A549 (cell line): ENCODE measurements around the gene BIN1. TPM values are rescaled to one million over a fixed set of nuclear protein-coding genes. Genes with fewer than 3 reads are reported as not detected.

Experiments used
- ATAC-seq, 2 experiments: fragments of 200-7000 bp in 1 of 2; fragments of >200 bp in 1 of 2; cut with Nextera tagmentation in 1 of 2; cut with Tn5 transposase in 1 of 2; 3 replicates each; pipeline versions ENCODE4 v1.8.0 to v1.9.1; 2018 to 2020; ENCODE audit warnings: mild to moderate bottlenecking in 1 of 2, moderate library complexity in 1 of 2
- CTCF ChIA-PET: fragments of 300-600 bp; sonication (Branson Sonifier 250); formaldehyde crosslinking; extraction: SDS; loops from one replicate; lab custom pipeline; 2021; ENCODE audit warnings: antibody characterized with exemption, inconsistent platforms; lab: Yijun Ruan, JAX
- POLR2A ChIA-PET: fragments of 350-600 bp; formaldehyde crosslinking; extraction: SDS; loops from one replicate; lab custom pipeline; 2021; ENCODE audit warnings: antibody characterized with exemption, inconsistent platforms; lab: Yijun Ruan, JAX
- DNase-seq, 2 experiments: peaks; one replicate each; pipeline versions ENCODE4 v3.0.0 to v3.0.0-alpha.2; 2011 to 2016; ENCODE audit warnings: low read depth in 1 of 2, low spot score in 1 of 2
- FAIRE-seq: peaks from 2 replicates; lab custom pipeline; 2011; peaks lifted over from hg19 to GRCh38; lab: Jason Lieb, UNC
- H3K27ac ChIP-seq, 2 experiments: fragments of >200 bp; sonication (Bioruptor Twin); formaldehyde crosslinking; 3 replicates each; pipeline ENCODE4 v1.5.1; 2016 to 2017
- H3K4me1 ChIP-seq: fragments of >200 bp; sonication (Bioruptor Twin); formaldehyde crosslinking; 3 replicates; pipeline ENCODE4 v1.6.1; 2016
- H3K4me2 ChIP-seq: fragments of >200 bp; sonication (Bioruptor Twin); formaldehyde crosslinking; 3 replicates; pipeline ENCODE4 v1.6.1; 2016
- H3K4me3 ChIP-seq: fragments of >200 bp; sonication (Bioruptor Twin); formaldehyde crosslinking; 3 replicates; pipeline ENCODE4 v1.5.1; 2016
- H3K9me3 ChIP-seq: fragments of >200 bp; sonication (Bioruptor Twin); formaldehyde crosslinking; 3 replicates; pipeline ENCODE4 v1.6.1; 2016
- BHLHE40 ChIP-seq: IDR thresholded peaks from 2 replicates; pipeline ENCODE4 v1.6.1; 2012; ENCODE audit warnings: low read depth, low read length, inconsistent platforms
- CBX2 ChIP-seq: fragments of 200-600 bp; sonication (generic); IDR thresholded peaks from 2 replicates; pipeline ENCODE4 v1.6.1; 2016; ENCODE audit warnings: low read depth, mild to moderate bottlenecking, borderline replicate concordance
- CTCF ChIP-seq: fragments of >200 bp; sonication (Bioruptor Twin); formaldehyde crosslinking; IDR thresholded peaks from 3 replicates; pipeline ENCODE4 v1.5.1; 2016
- EHMT2 ChIP-seq: fragments of 200-600 bp; sonication (generic); IDR thresholded peaks from 2 replicates; pipeline ENCODE4 v1.6.1; 2016; ENCODE audit warnings: antibody characterized with exemption, low read depth, mild to moderate bottlenecking, moderate library complexity
- EP300 ChIP-seq, 2 experiments: fragments of >200 bp; sonication (Bioruptor Twin); formaldehyde crosslinking; IDR thresholded peaks; 2 replicates in 1 of 2; 3 replicates in 1 of 2; pipeline ENCODE4 v1.6.1; 2016 to 2017
- ESRRA ChIP-seq: fragments of 150-350 bp; IDR thresholded peaks from 2 replicates; pipeline ENCODE4 v1.6.1; 2014; ENCODE audit warnings: mild to moderate bottlenecking, low read length, borderline replicate concordance
- FOSB ChIP-seq: fragments of 250-450 bp; sonication (Bioruptor Pico); IDR thresholded peaks from 2 replicates; pipeline ENCODE4 v1.5.0; 2020; ENCODE audit warnings: mild to moderate bottlenecking, moderate library complexity
- FOSL2 ChIP-seq, 2 experiments: fragments of 450-650 bp in 1 of 2; fragments of >200 bp in 1 of 2; sonication (Bioruptor Twin) in 1 of 2; formaldehyde crosslinking; IDR thresholded peaks; 2 replicates each; pipeline versions ENCODE4 v1.5.0 to v1.6.1; 2016 to 2020; ENCODE audit warnings: mild to moderate bottlenecking in 1 of 2, moderate library complexity in 1 of 2
- HOXA7 ChIP-seq: fragments of 250-450 bp; sonication (Bioruptor Pico); IDR thresholded peaks from 2 replicates; pipeline ENCODE4 v1.5.0; 2020; ENCODE audit warnings: mild to moderate bottlenecking, moderate library complexity
- HOXB13 ChIP-seq: fragments of 250-450 bp; sonication (Bioruptor Pico); IDR thresholded peaks from 2 replicates; pipeline ENCODE4 v1.5.0; 2020; ENCODE audit warnings: low read depth, mild to moderate bottlenecking, moderate library complexity
- HOXB5 ChIP-seq: fragments of 250-450 bp; sonication (Bioruptor Pico); IDR thresholded peaks from 2 replicates; pipeline ENCODE4 v1.5.0; 2020; ENCODE audit warnings: mild to moderate bottlenecking, moderate library complexity
- JUNB ChIP-seq: fragments of >200 bp; sonication (Bioruptor Twin); formaldehyde crosslinking; IDR thresholded peaks from 2 replicates; pipeline ENCODE4 v1.6.1; 2016
- MAFK ChIP-seq: fragments of 450-650 bp; IDR thresholded peaks from 2 replicates; pipeline ENCODE4 v1.6.1; 2014; ENCODE audit not compliant: partially characterized antibody
- MAX ChIP-seq: IDR thresholded peaks from 2 replicates; pipeline ENCODE4 v1.6.1; 2012
- MYC ChIP-seq: IDR thresholded peaks from 2 replicates; pipeline ENCODE4 v1.6.1; 2012; ENCODE audit warnings: mild to moderate bottlenecking, inconsistent platforms, low read length, improper control_type of control experiment, borderline replicate concordance
- NR3C1 ChIP-seq: fragments of >200 bp; sonication (Bioruptor Twin); formaldehyde crosslinking; IDR thresholded peaks from 3 replicates; pipeline ENCODE4 v1.6.1; 2017
- POLR2AphosphoS2 ChIP-seq: conservative IDR thresholded peaks from 2 replicates; pipeline ENCODE4 v1.6.1; 2012; ENCODE audit warnings: low read length, improper control_type of control experiment, inconsistent platforms
- RARB ChIP-seq: fragments of 250-450 bp; sonication (Bioruptor Pico); IDR thresholded peaks from 2 replicates; pipeline ENCODE4 v1.8.0; 2021; ENCODE audit warnings: mild to moderate bottlenecking, moderate library complexity
- RCOR1 ChIP-seq: fragments of 150-350 bp; IDR thresholded peaks from 2 replicates; pipeline ENCODE4 v1.6.1; 2014; ENCODE audit warnings: antibody characterized with exemption, low read length, low read depth
- SREBF2 ChIP-seq: fragments of 450-650 bp; IDR thresholded peaks from 2 replicates; pipeline ENCODE4 v1.6.1; 2014; ENCODE audit warnings: mild to moderate bottlenecking, moderate library complexity
- TFCP2L1 ChIP-seq: fragments of 250-450 bp; sonication (Bioruptor Pico); IDR thresholded peaks from 2 replicates; pipeline ENCODE4 v1.5.0; 2021; ENCODE audit warnings: mild to moderate bottlenecking
- ZSCAN20 ChIP-seq: fragments of 250-450 bp; sonication (Bioruptor Pico); IDR thresholded peaks from 2 replicates; pipeline ENCODE4 v1.8.0; 2022; ENCODE audit warnings: mild to moderate bottlenecking, moderate library complexity
- WGBS: methylation state at CpG from one replicate; pipeline ENCODE4 v1.1.6; 2017; ENCODE audit errors: missing lambda C conversion rate; 5-methylcytosine and 5-hydroxymethylcytosine counted together
- polyA plus RNA-seq, 4 experiments: library from polyadenylated mRNA; depleted of rRNA in 3 of 4; stranded (reverse); fragments of >200 nt; fragmentation: RNase III in 1 of 4; extraction: RNeasy Plus Mini Kit Qiagen cat#74134 plus additional on column Dnase treatment in 1 of 4; gene quantifications; 2 replicates in 3 of 4; 3 replicates in 1 of 4; pipeline ENCODE4 v1.2.3, GENCODE V29; 2011 to 2017
- TF ChIP-seq, protein P1 (sequence below): fragments of 250-450 bp; sonication (Bioruptor Pico); IDR thresholded peaks from 2 replicates; pipeline ENCODE4 v1.5.0; 2021; ENCODE audit warnings: mild to moderate bottlenecking, moderate library complexity, borderline replicate concordance
- TF ChIP-seq, protein P2 (sequence below): fragments of 200-600 bp; sonication (generic); IDR thresholded peaks from 2 replicates; pipeline ENCODE4 v1.6.1; 2016; ENCODE audit warnings: antibody characterized with exemption, mild to moderate bottlenecking, moderate library complexity
- TF ChIP-seq, protein P3 (sequence below): fragments of >200 bp; sonication (Bioruptor Twin); formaldehyde crosslinking; IDR thresholded peaks from 3 replicates; pipeline ENCODE4 v1.6.1; 2016

The BIN1 gene
- polyA plus RNA-seq, 2 of the 4 experiments (the other 2 are of a cell fraction): 15.5 to 34.1 TPM

GRCh38 chr2:127070221-127070620 is 36.7 kb downstream of the BIN1 start:
- Histone ChIP-seq H3K4me2 (no peak overlapping the region), H3K4me1 (peaks cover 18% of the 10 kb centered on the region), H3K27ac (no peak overlapping the region), H3K4me3 (no peak overlapping the region), H3K9me3 (no peaks in the 10 kb centered on the region)
- CTCF ChIA-PET: interaction anchor here (0.9 to 4.4 kb wide), 7 partner anchors 9 to 127 kb away, joined by 3 to 45 read pairs (median 4); partner anchors contain the start of gene BIN1
- ATAC-seq (no peak), DNase-seq (no peak), FAIRE-seq (no peak)
- TF ChIP-seq NR3C1 (no peak), JUNB (no peak), MAX (no peak), BHLHE40 (no peak), SREBF2 (no peak), CBX2 (no peak), POLR2AphosphoS2 (no peak), RARB (no peak), TFCP2L1 (no peak), FOSL2 (IDR thresholded peaks at IDR 0.05) (no peak), FOSL2 (CRISPR knock-in tag; IDR thresholded peaks at IDR 0.05) (no peak), HOXA7 (no peak)
- TF ChIP-seq, protein P1, sequence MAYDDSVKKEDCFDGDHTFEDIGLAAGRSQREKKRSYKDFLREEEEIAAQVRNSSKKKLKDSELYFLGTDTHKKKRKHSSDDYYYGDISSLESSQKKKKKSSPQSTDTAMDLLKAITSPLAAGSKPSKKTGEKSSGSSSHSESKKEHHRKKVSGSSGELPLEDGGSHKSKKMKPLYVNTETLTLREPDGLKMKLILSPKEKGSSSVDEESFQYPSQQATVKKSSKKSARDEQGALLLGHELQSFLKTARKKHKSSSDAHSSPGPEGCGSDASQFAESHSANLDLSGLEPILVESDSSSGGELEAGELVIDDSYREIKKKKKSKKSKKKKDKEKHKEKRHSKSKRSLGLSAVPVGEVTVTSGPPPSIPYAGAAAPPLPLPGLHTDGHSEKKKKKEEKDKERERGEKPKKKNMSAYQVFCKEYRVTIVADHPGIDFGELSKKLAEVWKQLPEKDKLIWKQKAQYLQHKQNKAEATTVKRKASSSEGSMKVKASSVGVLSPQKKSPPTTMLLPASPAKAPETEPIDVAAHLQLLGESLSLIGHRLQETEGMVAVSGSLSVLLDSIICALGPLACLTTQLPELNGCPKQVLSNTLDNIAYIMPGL (CRISPR knock-in tag): no peak
- WGBS: 93% methylated on average over 11 of the region's 11 CpGs
- POLR2A ChIA-PET: no interaction called here

- no peak overlapping the region for H3K4me2 ChIP-seq
- FAIRE-seq (no peak), DNase-seq (no peak), ATAC-seq (no peak)
- H3K4me1 ChIP-seq: peaks cover 23% of the 10 kb centered on the region
- ChIA-PET CTCF (interaction anchor here (1.3 to 4.4 kb wide), 6 partner anchors 10 to 104 kb away, joined by 3 to 45 read pairs (median 6); no protein-coding TSS in a partner anchor), POLR2A (no interaction called here)
- no peak overlapping the region for H3K27ac ChIP-seq
- TF ChIP-seq HOXB5 (CRISPR knock-in tag) (no peak), RCOR1 (no peak), MYC (no peak), ESRRA (no peak), EP300 (IDR thresholded peaks at IDR 0.05) (no peak), ZSCAN20 (CRISPR knock-in tag) (no peak), CTCF (no peak), RARB (no peak)
- 93% methylated on average over 11 of the region's 11 CpGs for WGBS
- H3K4me3 ChIP-seq: no peak overlapping the region
- H3K9me3 ChIP-seq: no peaks in the 10 kb centered on the region
Measured at GRCh38 chr2:127069536-127069935, 37.4 kb downstream of the BIN1 start.

DNA sequence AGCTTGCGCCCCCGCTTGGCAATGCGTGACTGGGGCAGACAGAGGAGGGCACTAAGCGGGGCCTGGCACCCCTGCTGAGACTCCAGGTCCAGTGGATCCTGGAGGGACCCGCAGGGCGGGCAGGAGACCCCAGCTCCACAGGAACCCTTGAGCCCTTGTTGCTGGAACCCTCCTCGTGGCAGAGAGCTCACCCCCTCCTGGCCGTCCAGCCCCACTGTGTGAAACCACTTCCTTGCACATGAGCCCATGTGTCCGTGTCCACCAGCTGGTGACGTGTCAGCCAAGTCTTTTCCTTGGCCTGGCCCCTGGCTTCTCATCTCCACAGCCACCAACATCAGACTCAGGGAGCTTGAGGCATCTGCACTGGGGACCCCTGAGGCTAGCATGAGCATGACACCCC is 38.0 kb downstream of the BIN1 start:
- no peak for FAIRE-seq
- H3K27ac ChIP-seq: peak overlapping the region in 1 of 2 experiments; percentile 99; a peak in 2 of 6 replicates
- peaks cover 24% of the 10 kb centered on the region for H3K4me1 ChIP-seq
- H3K9me3 ChIP-seq: no peaks in the 10 kb centered on the region
- WGBS: 91% methylated on average over 6 of the region's 10 CpGs
- ChIA-PET POLR2A (no interaction called here), CTCF (interaction anchor here (1.0 to 4.4 kb wide), 12 partner anchors 10 to 106 kb away, joined by 3 to 45 read pairs (median 5); no protein-coding TSS in a partner anchor)
- no peak for DNase-seq
- no peak overlapping the region for H3K4me2 ChIP-seq
- ATAC-seq: no peak
- H3K4me3 ChIP-seq: no peak overlapping the region
- TF ChIP-seq ZSCAN20 (CRISPR knock-in tag) (no peak), FOSB (no peak), NR3C1 (no peak), MAX (no peak), POLR2AphosphoS2 (no peak), MAFK (no peak), HOXB13 (CRISPR knock-in tag) (no peak), EHMT2 (no peak)
- TF ChIP-seq, protein P2, sequence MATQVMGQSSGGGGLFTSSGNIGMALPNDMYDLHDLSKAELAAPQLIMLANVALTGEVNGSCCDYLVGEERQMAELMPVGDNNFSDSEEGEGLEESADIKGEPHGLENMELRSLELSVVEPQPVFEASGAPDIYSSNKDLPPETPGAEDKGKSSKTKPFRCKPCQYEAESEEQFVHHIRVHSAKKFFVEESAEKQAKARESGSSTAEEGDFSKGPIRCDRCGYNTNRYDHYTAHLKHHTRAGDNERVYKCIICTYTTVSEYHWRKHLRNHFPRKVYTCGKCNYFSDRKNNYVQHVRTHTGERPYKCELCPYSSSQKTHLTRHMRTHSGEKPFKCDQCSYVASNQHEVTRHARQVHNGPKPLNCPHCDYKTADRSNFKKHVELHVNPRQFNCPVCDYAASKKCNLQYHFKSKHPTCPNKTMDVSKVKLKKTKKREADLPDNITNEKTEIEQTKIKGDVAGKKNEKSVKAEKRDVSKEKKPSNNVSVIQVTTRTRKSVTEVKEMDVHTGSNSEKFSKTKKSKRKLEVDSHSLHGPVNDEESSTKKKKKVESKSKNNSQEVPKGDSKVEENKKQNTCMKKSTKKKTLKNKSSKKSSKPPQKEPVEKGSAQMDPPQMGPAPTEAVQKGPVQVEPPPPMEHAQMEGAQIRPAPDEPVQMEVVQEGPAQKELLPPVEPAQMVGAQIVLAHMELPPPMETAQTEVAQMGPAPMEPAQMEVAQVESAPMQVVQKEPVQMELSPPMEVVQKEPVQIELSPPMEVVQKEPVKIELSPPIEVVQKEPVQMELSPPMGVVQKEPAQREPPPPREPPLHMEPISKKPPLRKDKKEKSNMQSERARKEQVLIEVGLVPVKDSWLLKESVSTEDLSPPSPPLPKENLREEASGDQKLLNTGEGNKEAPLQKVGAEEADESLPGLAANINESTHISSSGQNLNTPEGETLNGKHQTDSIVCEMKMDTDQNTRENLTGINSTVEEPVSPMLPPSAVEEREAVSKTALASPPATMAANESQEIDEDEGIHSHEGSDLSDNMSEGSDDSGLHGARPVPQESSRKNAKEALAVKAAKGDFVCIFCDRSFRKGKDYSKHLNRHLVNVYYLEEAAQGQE: no peak
- TF ChIP-seq, protein P3, sequence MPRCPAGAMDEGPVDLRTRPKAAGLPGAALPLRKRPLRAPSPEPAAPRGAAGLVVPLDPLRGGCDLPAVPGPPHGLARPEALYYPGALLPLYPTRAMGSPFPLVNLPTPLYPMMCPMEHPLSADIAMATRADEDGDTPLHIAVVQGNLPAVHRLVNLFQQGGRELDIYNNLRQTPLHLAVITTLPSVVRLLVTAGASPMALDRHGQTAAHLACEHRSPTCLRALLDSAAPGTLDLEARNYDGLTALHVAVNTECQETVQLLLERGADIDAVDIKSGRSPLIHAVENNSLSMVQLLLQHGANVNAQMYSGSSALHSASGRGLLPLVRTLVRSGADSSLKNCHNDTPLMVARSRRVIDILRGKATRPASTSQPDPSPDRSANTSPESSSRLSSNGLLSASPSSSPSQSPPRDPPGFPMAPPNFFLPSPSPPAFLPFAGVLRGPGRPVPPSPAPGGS: no peak
